Panc1 (cell line): ENCODE data around the gene CWC22. TPM values are rescaled to one million over a fixed set of nuclear protein-coding genes. Genes with fewer than 3 reads are reported as not detected.

ENCODE experiments used
- ATAC-seq: fragments of 200-7000 bp; cut with Tn5 transposase; 2 replicates; pipeline ENCODE4 v1.9.1; 2020; ENCODE audit warnings: mild to moderate bottlenecking, moderate library complexity
- BruUV-seq: library from RNA; stranded (reverse); fragments of 400-500 nt; replicated peaks from 2 replicates; lab custom pipeline; 2021; lab: Mats Ljungman, UMichigan
- CTCF ChIA-PET: fragments of 300-600 bp; sonication (Branson Sonifier 250); formaldehyde crosslinking; loops from one replicate; lab custom pipeline; 2022; ENCODE audit warnings: antibody characterized with exemption; lab: Charles Lee
- POLR2A ChIA-PET: fragments of 300-600 bp; sonication (Branson Sonifier 250); formaldehyde crosslinking; loops from one replicate; lab custom pipeline; 2022; ENCODE audit warnings: antibody characterized with exemption; lab: Charles Lee
- DNase-seq: peaks from one replicate; pipeline ENCODE4 v3.0.0-alpha.2; 2010; ENCODE audit warnings: low read depth, low spot score
- H3K27ac ChIP-seq: 2 replicates; pipeline ENCODE4 v1.5.1; 2011; ENCODE audit warnings: mild to moderate bottlenecking, low read length, inconsistent platforms
- H3K27me3 ChIP-seq: fragments of 200-500 bp; sonication (Bioruptor generic); 2 replicates; pipeline ENCODE4 v1.6.0; 2014; ENCODE audit warnings: low read length, inconsistent platforms; ENCODE audit not compliant: control insufficient read depth, insufficient read depth
- H3K36me3 ChIP-seq: fragments of 200-500 bp; sonication (Bioruptor generic); 2 replicates; pipeline ENCODE4 v1.5.1; 2014; ENCODE audit warnings: inconsistent platforms, mild to moderate bottlenecking, low read length, moderate library complexity; ENCODE audit not compliant: control insufficient read depth, insufficient read depth
- H3K4me1 ChIP-seq: 2 replicates; pipeline ENCODE4 v1.5.1; 2011; ENCODE audit warnings: inconsistent platforms, mild to moderate bottlenecking, low read length, moderate library complexity; ENCODE audit not compliant: control insufficient read depth, insufficient read depth
- H3K4me3 ChIP-seq, 2 experiments: 2 replicates each; pipeline ENCODE4 v1.5.1; 2011 to 2012; ENCODE audit warnings: low read depth in 2 of 2, low read length in 2 of 2, mild to moderate bottlenecking in 2 of 2, inconsistent platforms in 1 of 2, moderate library complexity in 1 of 2
- H3K9me3 ChIP-seq: fragments of 200-500 bp; sonication (Bioruptor generic); 2 replicates; pipeline ENCODE4 v1.5.1; 2014; ENCODE audit warnings: low read depth, mild to moderate bottlenecking, inconsistent platforms, low read length, moderate library complexity; ENCODE audit not compliant: control insufficient read depth, insufficient read depth
- POLR2AphosphoS5 ChIP-seq: IDR thresholded peaks from 2 replicates; pipeline ENCODE4 v1.6.1; 2012; ENCODE audit warnings: mild to moderate bottlenecking, low read depth, low read length, moderate library complexity
- SIN3A ChIP-seq: IDR thresholded peaks from 2 replicates; pipeline ENCODE4 v1.6.1; 2012; ENCODE audit warnings: low read depth, mild to moderate bottlenecking, low read length, moderate library complexity, borderline replicate concordance; ENCODE audit not compliant: insufficient read depth
- TCF7L2 ChIP-seq: IDR thresholded peaks from 2 replicates; pipeline ENCODE4 v1.6.1; 2011; ENCODE audit warnings: mild to moderate bottlenecking, low read depth, low read length, inconsistent platforms
- in situ Hi-C: cut with HindIII; loops from 2 replicates; pipeline ENCODE4 v1.10.0; 2016; ENCODE audit warnings: low sequenced_read_pairs, low pct_unique_long_range_greater_than_20kb
- intact Hi-C: fragments of 100-400 bp; cut with micrococcal nuclease; formaldehyde crosslinking; loops from one replicate; pipeline ENCODE4 v1.10.0; 2022; ENCODE audit not compliant: unreplicated experiment
- total RNA-seq: library from RNA; stranded (reverse); gene quantifications from one replicate; pipeline ENCODE4 v1.2.1, GENCODE V29; 2021; ENCODE audit not compliant: unreplicated experiment
- TF ChIP-seq, protein P1 (sequence below): fragments of 450-650 bp; IDR thresholded peaks from 2 replicates; pipeline ENCODE4 v1.5.1; 2017; ENCODE audit warnings: mild to moderate bottlenecking
- TF ChIP-seq, protein P2 (sequence below), 2 experiments: IDR thresholded peaks; 2 replicates each; pipeline ENCODE4 v1.6.1; 2011 to 2012; ENCODE audit warnings: low read depth in 2 of 2, control low read depth in 1 of 2, low read length in 1 of 2, mild to moderate bottlenecking in 1 of 2, moderate library complexity in 1 of 2; ENCODE audit not compliant: insufficient read depth in 1 of 2

The CWC22 gene
- total RNA-seq, 1 experiment from 2014 or later, result 17.2 TPM

DNA sequence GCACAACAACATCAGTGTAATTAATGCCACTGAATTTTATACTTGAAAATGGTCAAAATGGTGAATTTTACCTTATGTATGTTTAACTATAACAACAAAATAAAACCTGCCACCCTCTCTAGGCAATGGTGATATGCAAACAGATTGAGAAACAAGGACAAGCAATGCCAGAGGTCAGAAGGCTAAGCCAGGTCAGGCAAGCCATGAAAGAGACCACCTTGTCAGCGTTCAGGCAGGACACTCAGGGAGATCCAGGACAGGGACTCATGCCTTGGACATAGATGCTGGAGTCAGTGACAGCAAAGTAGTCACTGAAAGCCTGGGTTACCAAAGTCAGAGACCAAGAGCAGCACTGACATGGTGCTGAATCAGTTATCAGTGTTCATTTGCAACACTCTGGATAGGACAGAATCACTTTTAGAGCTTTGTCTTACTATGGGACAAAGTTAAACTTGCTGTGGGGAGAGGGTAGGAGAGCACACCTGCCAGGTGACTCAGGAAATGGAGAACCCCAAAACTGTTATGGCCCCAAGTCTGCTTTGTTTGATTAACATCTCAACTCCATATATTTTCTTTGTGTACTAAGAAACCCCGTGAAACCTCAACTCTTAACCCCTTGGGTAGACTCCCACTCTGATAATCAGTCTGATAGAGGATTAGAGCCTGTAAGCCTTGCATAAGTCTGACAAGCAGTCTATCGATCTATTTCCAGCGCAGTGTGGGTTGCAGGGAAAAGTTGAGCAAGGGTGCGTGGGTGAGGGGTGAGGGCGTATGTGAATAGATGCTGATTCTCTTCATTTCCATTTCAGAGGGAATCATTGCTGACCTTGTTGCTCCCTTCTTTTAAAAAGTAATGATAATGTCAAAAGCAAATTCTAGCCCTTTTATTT, 97.0 kb downstream of the CWC22 start:
- ATAC-seq (no peak), DNase-seq (no peak)
- H3K4me1 ChIP-seq, result no peaks in the 10 kb centered on the region
- H3K27ac ChIP-seq, result no peak overlapping the region
- no TSS peak for BruUV-seq
- TF ChIP-seq, protein P1, sequence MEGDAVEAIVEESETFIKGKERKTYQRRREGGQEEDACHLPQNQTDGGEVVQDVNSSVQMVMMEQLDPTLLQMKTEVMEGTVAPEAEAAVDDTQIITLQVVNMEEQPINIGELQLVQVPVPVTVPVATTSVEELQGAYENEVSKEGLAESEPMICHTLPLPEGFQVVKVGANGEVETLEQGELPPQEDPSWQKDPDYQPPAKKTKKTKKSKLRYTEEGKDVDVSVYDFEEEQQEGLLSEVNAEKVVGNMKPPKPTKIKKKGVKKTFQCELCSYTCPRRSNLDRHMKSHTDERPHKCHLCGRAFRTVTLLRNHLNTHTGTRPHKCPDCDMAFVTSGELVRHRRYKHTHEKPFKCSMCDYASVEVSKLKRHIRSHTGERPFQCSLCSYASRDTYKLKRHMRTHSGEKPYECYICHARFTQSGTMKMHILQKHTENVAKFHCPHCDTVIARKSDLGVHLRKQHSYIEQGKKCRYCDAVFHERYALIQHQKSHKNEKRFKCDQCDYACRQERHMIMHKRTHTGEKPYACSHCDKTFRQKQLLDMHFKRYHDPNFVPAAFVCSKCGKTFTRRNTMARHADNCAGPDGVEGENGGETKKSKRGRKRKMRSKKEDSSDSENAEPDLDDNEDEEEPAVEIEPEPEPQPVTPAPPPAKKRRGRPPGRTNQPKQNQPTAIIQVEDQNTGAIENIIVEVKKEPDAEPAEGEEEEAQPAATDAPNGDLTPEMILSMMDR, result no peak
- TF ChIP-seq SIN3A (no peak), POLR2AphosphoS5 (no peak), TCF7L2 (no peak)
- TF ChIP-seq, protein P2, sequence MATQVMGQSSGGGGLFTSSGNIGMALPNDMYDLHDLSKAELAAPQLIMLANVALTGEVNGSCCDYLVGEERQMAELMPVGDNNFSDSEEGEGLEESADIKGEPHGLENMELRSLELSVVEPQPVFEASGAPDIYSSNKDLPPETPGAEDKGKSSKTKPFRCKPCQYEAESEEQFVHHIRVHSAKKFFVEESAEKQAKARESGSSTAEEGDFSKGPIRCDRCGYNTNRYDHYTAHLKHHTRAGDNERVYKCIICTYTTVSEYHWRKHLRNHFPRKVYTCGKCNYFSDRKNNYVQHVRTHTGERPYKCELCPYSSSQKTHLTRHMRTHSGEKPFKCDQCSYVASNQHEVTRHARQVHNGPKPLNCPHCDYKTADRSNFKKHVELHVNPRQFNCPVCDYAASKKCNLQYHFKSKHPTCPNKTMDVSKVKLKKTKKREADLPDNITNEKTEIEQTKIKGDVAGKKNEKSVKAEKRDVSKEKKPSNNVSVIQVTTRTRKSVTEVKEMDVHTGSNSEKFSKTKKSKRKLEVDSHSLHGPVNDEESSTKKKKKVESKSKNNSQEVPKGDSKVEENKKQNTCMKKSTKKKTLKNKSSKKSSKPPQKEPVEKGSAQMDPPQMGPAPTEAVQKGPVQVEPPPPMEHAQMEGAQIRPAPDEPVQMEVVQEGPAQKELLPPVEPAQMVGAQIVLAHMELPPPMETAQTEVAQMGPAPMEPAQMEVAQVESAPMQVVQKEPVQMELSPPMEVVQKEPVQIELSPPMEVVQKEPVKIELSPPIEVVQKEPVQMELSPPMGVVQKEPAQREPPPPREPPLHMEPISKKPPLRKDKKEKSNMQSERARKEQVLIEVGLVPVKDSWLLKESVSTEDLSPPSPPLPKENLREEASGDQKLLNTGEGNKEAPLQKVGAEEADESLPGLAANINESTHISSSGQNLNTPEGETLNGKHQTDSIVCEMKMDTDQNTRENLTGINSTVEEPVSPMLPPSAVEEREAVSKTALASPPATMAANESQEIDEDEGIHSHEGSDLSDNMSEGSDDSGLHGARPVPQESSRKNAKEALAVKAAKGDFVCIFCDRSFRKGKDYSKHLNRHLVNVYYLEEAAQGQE (IDR thresholded peaks at IDR 0.05; ENCODE audit: insufficient read depth in 1 of 2, low read depth in 2 of 2, low read length in 1 of 2), result no peak
- H3K27me3 ChIP-seq, result no peaks in the 10 kb centered on the region
- ChIA-PET CTCF (no interaction called here), POLR2A (no interaction called here)
- in situ Hi-C loops (no loop called here), intact Hi-C loops (no loop called here)
- H3K4me3 ChIP-seq, result no peak overlapping the region
- no peaks in the 10 kb centered on the region for H3K9me3 ChIP-seq
- H3K36me3 ChIP-seq, result no peaks in the 10 kb centered on the region

DNA sequence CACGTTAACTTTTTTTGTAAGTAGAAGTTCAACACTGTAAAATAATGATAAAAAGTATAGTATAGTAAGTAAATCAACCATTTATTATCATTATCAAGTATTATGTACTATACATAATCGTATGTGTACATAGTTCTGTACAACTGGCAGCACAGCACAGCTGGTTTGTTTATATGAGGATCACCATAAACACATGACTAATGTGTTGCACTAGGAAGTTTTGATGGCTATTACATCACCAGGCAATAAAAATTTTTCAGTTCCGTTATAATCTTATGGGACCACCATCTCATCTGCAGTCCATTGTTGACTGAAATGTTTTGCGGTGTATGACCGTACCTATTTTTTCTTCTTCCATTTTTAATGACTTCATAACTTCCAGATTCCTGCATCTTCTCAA, 106.4 kb downstream of the CWC22 start:
- no peak overlapping the region for H3K27ac ChIP-seq
- in situ Hi-C loops (no loop called here), intact Hi-C loops (no loop called here)
- CTCF ChIA-PET, result no interaction called here
- ATAC-seq (no peak), DNase-seq (no peak)
- H3K9me3 ChIP-seq, result no peaks in the 10 kb centered on the region
- no peak overlapping the region for H3K4me3 ChIP-seq
- H3K4me1 ChIP-seq, result no peaks in the 10 kb centered on the region
- TF ChIP-seq TCF7L2 (no peak), POLR2AphosphoS5 (no peak), SIN3A (no peak)
- TF ChIP-seq, protein P1, result no peak
- TF ChIP-seq, protein P2 (IDR thresholded peaks at IDR 0.05; ENCODE audit: insufficient read depth in 1 of 2, low read depth in 2 of 2, low read length in 1 of 2), result no peak
- no peaks in the 10 kb centered on the region for H3K27me3 ChIP-seq
- no peaks in the 10 kb centered on the region for H3K36me3 ChIP-seq
- no TSS peak for BruUV-seq
- POLR2A ChIA-PET, result no interaction called here
